ENCODE results near the gene RNGTT. TPM values are rescaled to one million over a fixed set of nuclear protein-coding genes. Genes with fewer than 3 reads are reported as not detected.
"Not testable (repeated sequence)": the region's sequence is repeated elsewhere in the genome, so short reads cannot be mapped to it uniquely, and the experiment has no call there.

Gene RNGTT
- total RNA-seq, 2 donors from 2014 or later = 13.5 to 20.5 TPM

DNA sequence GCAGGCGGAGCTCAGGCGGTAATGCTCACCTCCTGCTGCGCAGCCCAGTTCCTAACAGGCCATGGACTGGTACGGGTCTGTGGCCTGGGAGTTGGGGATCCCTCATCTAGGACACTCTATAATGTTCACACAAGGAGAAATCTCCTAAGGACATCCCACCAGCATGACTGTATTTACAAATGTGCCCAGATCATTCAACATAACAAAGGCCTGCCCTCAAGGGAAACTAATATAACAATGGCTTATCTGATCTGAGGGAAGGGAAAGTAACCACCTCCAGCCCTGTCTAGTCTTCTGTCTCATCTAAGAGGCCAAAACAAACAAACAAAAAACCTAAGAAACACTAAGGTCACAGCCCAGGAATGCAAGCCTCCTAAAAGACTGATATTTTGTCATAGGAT is 232.8 kb downstream of the RNGTT start:
- H3K27me3 ChIP-seq (replicated peaks; ENCODE audit: insufficient read depth) = no peaks in the 10 kb centered on the region
- H3K36me3 ChIP-seq = no peaks in the 10 kb centered on the region
- H3K27ac ChIP-seq = no peak overlapping the region
- peaks cover 10 to 26% of the 10 kb centered on the region in 2 donors for H3K4me1 ChIP-seq (ENCODE audit: control insufficient read depth in 1 of 2, low read depth in 2 of 2)
- H3K4me3 ChIP-seq = no peak overlapping the region
- TF ChIP-seq, protein P1, sequence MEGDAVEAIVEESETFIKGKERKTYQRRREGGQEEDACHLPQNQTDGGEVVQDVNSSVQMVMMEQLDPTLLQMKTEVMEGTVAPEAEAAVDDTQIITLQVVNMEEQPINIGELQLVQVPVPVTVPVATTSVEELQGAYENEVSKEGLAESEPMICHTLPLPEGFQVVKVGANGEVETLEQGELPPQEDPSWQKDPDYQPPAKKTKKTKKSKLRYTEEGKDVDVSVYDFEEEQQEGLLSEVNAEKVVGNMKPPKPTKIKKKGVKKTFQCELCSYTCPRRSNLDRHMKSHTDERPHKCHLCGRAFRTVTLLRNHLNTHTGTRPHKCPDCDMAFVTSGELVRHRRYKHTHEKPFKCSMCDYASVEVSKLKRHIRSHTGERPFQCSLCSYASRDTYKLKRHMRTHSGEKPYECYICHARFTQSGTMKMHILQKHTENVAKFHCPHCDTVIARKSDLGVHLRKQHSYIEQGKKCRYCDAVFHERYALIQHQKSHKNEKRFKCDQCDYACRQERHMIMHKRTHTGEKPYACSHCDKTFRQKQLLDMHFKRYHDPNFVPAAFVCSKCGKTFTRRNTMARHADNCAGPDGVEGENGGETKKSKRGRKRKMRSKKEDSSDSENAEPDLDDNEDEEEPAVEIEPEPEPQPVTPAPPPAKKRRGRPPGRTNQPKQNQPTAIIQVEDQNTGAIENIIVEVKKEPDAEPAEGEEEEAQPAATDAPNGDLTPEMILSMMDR (IDR thresholded peaks at IDR 0.05) = no peak
- no peak for DNase-seq (ENCODE audit: low spot score)
- no peak for ATAC-seq (ENCODE audit: insufficient number of reproducible peaks, low FRiP score, low read depth)
- no peaks in the 10 kb centered on the region for H3K9me3 ChIP-seq

DNA sequence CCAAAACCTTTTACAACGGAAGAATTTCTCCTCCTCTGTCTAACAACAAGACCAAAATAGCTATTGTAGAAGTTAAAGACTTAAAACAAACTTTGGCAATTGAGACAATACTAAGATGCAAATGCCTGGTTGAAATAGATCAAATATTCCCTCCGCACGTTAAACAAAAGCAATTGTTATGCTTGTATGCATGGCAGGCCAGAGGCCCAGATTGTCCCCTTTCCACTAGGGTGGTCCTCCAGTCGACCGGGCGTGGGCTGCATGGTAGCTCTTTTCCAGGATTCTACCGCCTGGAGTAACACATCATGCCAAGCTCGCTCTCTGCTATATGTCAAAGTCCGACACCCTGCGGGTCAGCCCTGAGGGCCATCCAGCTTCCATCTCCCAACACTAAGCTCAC is 234.7 kb downstream of the RNGTT start:
- ATAC-seq (ENCODE audit: insufficient number of reproducible peaks, low FRiP score, low read depth) = no peak

DNA sequence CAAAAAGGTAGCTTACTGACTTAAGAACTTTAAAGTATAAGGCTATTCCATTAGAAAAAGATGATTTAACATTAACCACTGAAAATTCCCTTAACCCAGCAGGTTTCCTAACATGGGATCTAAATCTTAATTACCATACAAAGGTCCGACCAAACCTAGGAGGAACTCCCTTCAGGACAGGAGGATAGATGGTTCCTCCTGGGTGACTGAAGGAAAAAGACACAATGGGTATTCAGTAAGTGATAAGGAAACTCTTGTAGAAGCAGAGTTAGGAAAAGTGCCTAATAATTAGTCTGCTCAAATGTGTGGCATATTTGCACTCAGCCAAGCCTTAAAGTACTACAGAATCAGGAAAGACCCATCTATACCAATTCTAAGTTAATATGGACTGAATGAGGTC is 237.0 kb downstream of the RNGTT start:
- H3K4me3 ChIP-seq; H3K27ac ChIP-seq; H3K27me3 ChIP-seq (replicated peaks; ENCODE audit: insufficient read depth); ATAC-seq (ENCODE audit: insufficient number of reproducible peaks, low FRiP score, low read depth); H3K9me3 ChIP-seq; DNase-seq (ENCODE audit: low spot score); H3K4me1 ChIP-seq (ENCODE audit: control insufficient read depth in 1 of 2, low read depth in 2 of 2); H3K36me3 ChIP-seq: not testable (repeated sequence)

More for the DNA sequence above, 234.7 kb downstream of the RNGTT start:
- no peak for DNase-seq (ENCODE audit: low spot score)
- H3K27me3 ChIP-seq (replicated peaks; ENCODE audit: insufficient read depth) = no peaks in the 10 kb centered on the region
- no peaks in the 10 kb centered on the region for H3K36me3 ChIP-seq
- TF ChIP-seq, protein P1 (IDR thresholded peaks at IDR 0.05) = no peak
- no peak overlapping the region for H3K4me3 ChIP-seq
- no peak overlapping the region for H3K27ac ChIP-seq
- H3K9me3 ChIP-seq = no peaks in the 10 kb centered on the region
- H3K4me1 ChIP-seq (ENCODE audit: control insufficient read depth in 1 of 2, low read depth in 2 of 2) = peaks cover 5 to 14% of the 10 kb centered on the region in 2 donors

DNA sequence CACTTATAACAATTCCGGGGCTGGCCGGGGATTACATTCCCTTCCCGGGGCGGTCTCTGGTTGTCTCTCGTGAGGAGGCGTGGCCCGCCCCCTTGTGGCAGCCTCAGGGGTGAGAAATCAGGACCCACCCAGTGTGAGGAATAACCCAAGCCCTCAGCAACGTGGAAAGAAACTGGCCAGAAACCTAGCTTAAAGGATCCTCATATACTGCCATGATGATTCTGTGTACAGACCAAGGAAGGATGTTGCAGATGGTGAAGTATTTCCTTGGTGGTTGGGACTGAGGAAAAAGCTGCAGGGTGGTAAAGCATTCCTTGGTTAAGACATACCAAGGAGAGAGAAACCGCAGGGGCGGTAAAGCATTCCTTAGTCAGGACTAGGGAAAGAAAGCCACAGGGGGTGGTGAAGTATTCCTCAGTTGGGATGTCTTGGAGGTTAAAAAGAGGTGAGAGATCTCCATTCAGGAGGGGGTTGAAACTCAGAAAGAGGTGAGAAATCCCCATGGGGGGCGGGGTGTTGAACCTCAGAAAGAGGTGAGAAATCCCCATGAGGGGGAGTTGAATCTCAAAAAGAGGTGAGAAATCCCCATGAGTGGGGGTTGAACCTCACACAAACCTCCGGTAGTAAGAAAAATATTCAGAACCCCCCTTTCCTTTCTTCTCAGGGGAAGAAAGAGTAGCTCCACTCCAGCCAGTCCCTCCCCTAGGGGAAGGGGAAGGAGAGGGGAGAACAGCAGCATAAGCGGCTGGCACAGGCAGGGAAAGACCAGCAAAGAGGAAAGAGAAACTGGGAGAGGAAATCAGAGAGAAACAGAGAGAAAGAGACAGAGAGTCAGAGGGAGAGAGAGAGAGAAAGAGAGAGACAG is 238.1 kb downstream of the RNGTT start:
- ATAC-seq (ENCODE audit: insufficient number of reproducible peaks, low FRiP score, low read depth) (no peak), DNase-seq (ENCODE audit: low spot score) (no peak)
- no peaks in the 10 kb centered on the region for H3K27me3 ChIP-seq (replicated peaks; ENCODE audit: insufficient read depth)
- no peaks in the 10 kb centered on the region for H3K36me3 ChIP-seq
- TF ChIP-seq, protein P1 (IDR thresholded peaks at IDR 0.05) = peak; percentile 21
- no peaks in the 10 kb centered on the region for H3K9me3 ChIP-seq
- H3K27ac ChIP-seq = no peak overlapping the region
- H3K4me3 ChIP-seq = no peak overlapping the region
- H3K4me1 ChIP-seq (ENCODE audit: control insufficient read depth in 1 of 2, low read depth in 2 of 2) = no peaks in the 10 kb centered on the region

DNA sequence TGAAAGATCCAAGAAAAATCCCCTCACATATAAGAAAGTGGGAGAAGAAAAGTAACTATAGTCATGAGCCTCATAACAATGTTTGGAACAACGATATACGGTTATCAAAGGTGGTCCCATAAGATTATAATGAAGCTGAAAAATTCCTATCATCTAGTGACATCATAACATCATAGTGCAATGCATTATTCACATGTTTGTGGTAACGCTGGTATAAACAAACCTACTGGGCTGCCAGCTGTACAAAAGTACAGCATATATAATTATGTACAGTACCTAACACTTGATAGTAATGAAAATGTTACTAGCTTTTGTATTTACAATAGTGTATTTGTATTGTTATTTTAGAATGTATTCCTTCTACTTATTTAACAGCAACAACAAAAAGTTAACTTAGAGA is 240.7 kb downstream of the RNGTT start:
- Histone ChIP-seq H3K4me3 (no peak overlapping the region), H3K36me3 (no peaks in the 10 kb centered on the region), H3K27ac (no peak overlapping the region), H3K27me3 (replicated peaks; ENCODE audit: insufficient read depth) (no peaks in the 10 kb centered on the region), H3K9me3 (no peaks in the 10 kb centered on the region), H3K4me1 (ENCODE audit: control insufficient read depth in 1 of 2, low read depth in 2 of 2) (no peaks in the 10 kb centered on the region)
- TF ChIP-seq, protein P1 (IDR thresholded peaks at IDR 0.05) = no peak
- no peak for DNase-seq (ENCODE audit: low spot score)
- ATAC-seq (ENCODE audit: insufficient number of reproducible peaks, low FRiP score, low read depth) = no peak

DNA sequence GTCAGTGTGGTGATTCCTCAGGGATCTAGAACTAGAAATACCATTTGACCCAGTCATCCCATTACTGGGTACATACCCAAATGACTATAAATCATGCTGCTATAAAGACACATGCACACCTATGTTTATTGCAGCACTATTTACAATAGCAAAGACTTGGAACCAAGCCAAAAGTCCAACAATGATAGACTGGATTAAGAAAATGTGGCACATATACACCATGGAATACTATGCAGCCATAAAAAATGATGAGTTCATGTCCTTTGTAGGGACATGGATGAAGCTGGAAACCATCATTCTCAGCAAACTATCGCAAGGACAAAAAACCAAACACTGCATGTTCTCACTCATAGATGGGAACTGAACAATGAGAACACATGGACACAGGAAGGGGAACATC is 247.0 kb downstream of the RNGTT start:
- H3K36me3 ChIP-seq; DNase-seq (ENCODE audit: low spot score); H3K4me1 ChIP-seq (ENCODE audit: control insufficient read depth in 1 of 2, low read depth in 2 of 2); H3K27me3 ChIP-seq (replicated peaks; ENCODE audit: insufficient read depth); H3K4me3 ChIP-seq; H3K9me3 ChIP-seq; ATAC-seq (ENCODE audit: insufficient number of reproducible peaks, low FRiP score, low read depth); H3K27ac ChIP-seq: not testable (repeated sequence)
